HepG2 (cell line): ENCODE results near the gene NIP7. TPM values are rescaled to one million over a fixed set of nuclear protein-coding genes. Genes with fewer than 3 reads are reported as not detected.

ENCODE experiments used
- ARNT ChIP-seq: fragments of 450-650 bp; IDR thresholded peaks from 2 replicates; pipeline ENCODE4 v1.6.1; 2017
- ATRX ChIP-seq: sonication (generic); formaldehyde crosslinking; IDR thresholded peaks from 2 replicates; pipeline ENCODE4 v1.4.0; 2020; ENCODE audit warnings: missing genetic modification reagents, borderline replicate concordance
- CHD2 ChIP-seq: IDR thresholded peaks from 2 replicates; pipeline ENCODE4 v1.6.1; 2011; ENCODE audit warnings: low read depth, low read length, improper control_type of control experiment
- DNMT1 ChIP-seq: sonication (generic); formaldehyde crosslinking; IDR thresholded peaks from 2 replicates; pipeline ENCODE4 v1.5.1; 2020; ENCODE audit warnings: mild to moderate bottlenecking, missing genetic modification reagents
- HNRNPH1 ChIP-seq: fragments of 200-400 bp; formaldehyde crosslinking; optimal IDR thresholded peaks from 2 replicates; pipeline ENCODE3; 2017; ENCODE audit warnings: mild to moderate bottlenecking, low read depth, low read length
- HNRNPK ChIP-seq: fragments of 200-400 bp; formaldehyde crosslinking; IDR thresholded peaks from 2 replicates; pipeline ENCODE4 v1.6.1; 2018; ENCODE audit warnings: low read length, low read depth, moderate library complexity, mild to moderate bottlenecking; ENCODE audit not compliant: poor library complexity, severe bottlenecking
- IRF2 ChIP-seq: IDR thresholded peaks from 2 replicates; pipeline ENCODE4 v1.6.1; 2018; ENCODE audit warnings: missing genetic modification reagents, missing compliant biosample characterization
- MBNL3 ChIP-seq: fragments of 250-450 bp; sonication (Bioruptor Pico); conservative IDR thresholded peaks from 2 replicates; pipeline ENCODE4 v1.8.0; 2022; ENCODE audit warnings: mild to moderate bottlenecking, inconsistent platforms
- RORA ChIP-seq: sonication (generic); formaldehyde crosslinking; IDR thresholded peaks from 2 replicates; pipeline ENCODE4 v1.5.0; 2020; ENCODE audit warnings: mild to moderate bottlenecking, missing genetic modification reagents, moderate library complexity
- SIN3B ChIP-seq: fragments of 150-350 bp; IDR thresholded peaks from 2 replicates; pipeline ENCODE4 v1.6.1; 2014; ENCODE audit warnings: low read length
- STAT5B ChIP-seq: sonication (generic); formaldehyde crosslinking; IDR thresholded peaks from 2 replicates; pipeline ENCODE4 v1.4.0; 2020; ENCODE audit warnings: missing genetic modification reagents
- ZNF101 ChIP-seq: sonication (generic); formaldehyde crosslinking; IDR thresholded peaks from 2 replicates; pipeline ENCODE4 v1.4.0; 2020; ENCODE audit warnings: mild to moderate bottlenecking, low read depth, missing genetic modification reagents, borderline replicate concordance
- ZNF280B ChIP-seq: sonication (generic); formaldehyde crosslinking; IDR thresholded peaks from 2 replicates; pipeline ENCODE4 v1.5.0; 2020; ENCODE audit warnings: missing genetic modification reagents, mild to moderate bottlenecking, borderline replicate concordance
- ZNF318 ChIP-seq: sonication (generic); formaldehyde crosslinking; IDR thresholded peaks from 2 replicates; pipeline ENCODE4 v1.4.0; 2020; ENCODE audit warnings: mild to moderate bottlenecking, missing genetic modification reagents
- ZNF441 ChIP-seq: sonication (generic); formaldehyde crosslinking; IDR thresholded peaks from 2 replicates; pipeline ENCODE4 v1.7.0; 2021; ENCODE audit warnings: missing genetic modification reagents, borderline replicate concordance
- ZNF7 ChIP-seq: IDR thresholded peaks from 2 replicates; pipeline ENCODE4 v1.6.1; 2016; ENCODE audit warnings: missing biosample characterization, missing genetic modification reagents
- ZNF781 ChIP-seq: sonication (generic); formaldehyde crosslinking; IDR thresholded peaks from 2 replicates; pipeline ENCODE4 v1.5.1; 2020; ENCODE audit warnings: borderline replicate concordance, mild to moderate bottlenecking, missing genetic modification reagents; ENCODE audit errors: not compliant biosample characterization
- polyA plus RNA-seq, 8 experiments: library from polyadenylated mRNA; depleted of rRNA in 3 of 8; stranded (reverse) in 7 of 8; unstranded in 1 of 8; fragments of >200 nt; fragmentation: Illumina TruSeq in 4 of 8; extraction: Trizol in 4 of 8; gene quantifications; 2 replicates each; pipeline versions ENCODE4 v1.2.1 to v1.2.3, GENCODE V29; 2011 to 2016; ENCODE audit warnings: low read depth in 4 of 8, missing spikeins in 1 of 8, mixed read lengths in 1 of 8; ENCODE audit not compliant: insufficient read depth in 1 of 8
- total RNA-seq, 5 experiments: library from RNA; depleted of rRNA; stranded (reverse); fragments of >200 nt; fragmentation: Illumina TruSeq; extraction: Trizol; gene quantifications; 2 replicates each; pipeline ENCODE4 v1.2.3, GENCODE V29; 2016; ENCODE audit warnings: low read depth in 1 of 5
- TF ChIP-seq, protein P1 (sequence below): sonication (generic); formaldehyde crosslinking; IDR thresholded peaks from 2 replicates; pipeline ENCODE4 v1.4.0; 2020; ENCODE audit warnings: missing genetic modification reagents, borderline replicate concordance
- TF ChIP-seq, protein P2 (sequence below): IDR thresholded peaks from 2 replicates; pipeline ENCODE4 v1.6.1; 2016; ENCODE audit warnings: mild to moderate bottlenecking, missing biosample characterization, missing genetic modification reagents

NIP7 gene
- total and polyA plus RNA-seq, 2 of the 13 experiments (the other 11 are each of a cell fraction or from before 2014, with no cell fraction given), result 15.3 to 114 TPM

DNA sequence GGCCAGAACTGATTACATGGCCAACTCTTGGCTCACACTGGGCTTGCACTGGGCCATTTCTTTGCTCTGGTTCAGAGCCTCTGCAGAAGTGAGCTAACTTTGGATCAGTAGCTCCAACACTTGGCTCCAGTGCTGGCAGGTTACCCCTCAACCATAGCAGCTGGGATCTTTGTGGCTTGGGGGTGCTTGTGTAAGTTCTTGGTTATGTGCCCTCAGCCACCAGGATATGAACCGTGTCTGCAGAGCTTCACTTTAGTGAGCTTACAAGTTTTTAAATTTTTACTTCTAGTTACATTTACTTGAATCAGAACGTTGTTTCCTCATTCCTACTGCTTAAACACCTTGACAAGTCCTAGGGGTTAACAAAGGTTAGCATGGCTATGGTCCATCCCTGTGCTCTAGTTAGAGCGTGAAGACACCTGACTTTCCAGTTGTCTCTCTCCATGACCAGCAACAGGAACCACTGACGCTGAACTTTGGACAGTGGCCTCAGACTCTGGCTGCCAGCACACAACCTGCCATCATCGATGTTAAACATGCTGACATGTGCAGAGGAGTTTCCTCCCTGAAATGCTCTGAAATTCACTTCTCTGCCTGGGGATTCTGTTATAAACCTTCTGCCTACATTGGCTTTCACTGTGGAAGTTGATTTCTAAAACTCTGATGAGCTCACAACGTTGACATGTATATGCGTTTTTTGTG is 13.2 kb upstream of the NIP7 start (continued):
- TF ChIP-seq, protein P1, sequence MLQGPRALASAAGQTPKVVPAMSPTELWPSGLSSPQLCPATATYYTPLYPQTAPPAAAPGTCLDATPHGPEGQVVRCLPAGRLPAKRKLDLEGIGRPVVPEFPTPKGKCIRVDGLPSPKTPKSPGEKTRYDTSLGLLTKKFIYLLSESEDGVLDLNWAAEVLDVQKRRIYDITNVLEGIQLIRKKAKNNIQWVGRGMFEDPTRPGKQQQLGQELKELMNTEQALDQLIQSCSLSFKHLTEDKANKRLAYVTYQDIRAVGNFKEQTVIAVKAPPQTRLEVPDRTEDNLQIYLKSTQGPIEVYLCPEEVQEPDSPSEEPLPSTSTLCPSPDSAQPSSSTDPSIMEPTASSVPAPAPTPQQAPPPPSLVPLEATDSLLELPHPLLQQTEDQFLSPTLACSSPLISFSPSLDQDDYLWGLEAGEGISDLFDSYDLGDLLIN, result 0 out of 2 replicates have a peak, but pooled peaks have one; percentile 54
- TF ChIP-seq SIN3B (no peak), IRF2 (CRISPR knock-in tag) (peak; percentile 81), ZNF7 (no peak), ZNF781 (CRISPR knock-in tag) (peak; percentile 45), ZNF441 (peak; percentile 73; the same call in 1 of the 2 replicates), HNRNPK (no peak), CHD2 (no peak), RORA (CRISPR knock-in tag) (no peak), DNMT1 (CRISPR knock-in tag) (no peak), ARNT (no peak), ATRX (CRISPR knock-in tag) (no peak), ZNF318 (CRISPR knock-in tag) (peak; percentile 82; the same call in 1 of the 2 replicates), ZNF101 (CRISPR knock-in tag) (no peak), ZNF280B (CRISPR knock-in tag) (no peak), STAT5B (CRISPR knock-in tag) (no peak), HNRNPH1 (no peak), MBNL3 (no peak)
- TF ChIP-seq, protein P2, sequence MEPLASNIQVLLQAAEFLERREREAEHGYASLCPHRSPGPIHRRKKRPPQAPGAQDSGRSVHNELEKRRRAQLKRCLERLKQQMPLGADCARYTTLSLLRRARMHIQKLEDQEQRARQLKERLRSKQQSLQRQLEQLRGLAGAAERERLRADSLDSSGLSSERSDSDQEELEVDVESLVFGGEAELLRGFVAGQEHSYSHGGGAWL (CRISPR knock-in tag), result no peak
